SK-N-SH (cell line): ENCODE results near the gene UBIAD1. TPM values are rescaled to one million over a fixed set of nuclear protein-coding genes. Genes with fewer than 3 reads are reported as not detected.

Source experiments
- CTCF ChIA-PET: fragments of 300-600, 350-600 bp; formaldehyde crosslinking; extraction: SDS; loops from one replicate; lab custom pipeline; 2021; lab: Yijun Ruan, JAX
- POLR2A ChIA-PET: fragments of 350-600 bp; sonication (Branson Sonifier 250); formaldehyde crosslinking; extraction: SDS; loops from one replicate; lab custom pipeline; 2020; ENCODE audit warnings: antibody characterized with exemption, inconsistent platforms; lab: Yijun Ruan, JAX
- DNase-seq: peaks from one replicate; pipeline ENCODE4 v3.0.0; 2012
- H2AFZ ChIP-seq: fragments of 200-600 bp; sonication (generic); 2 replicates; pipeline ENCODE4 v1.8.1; 2016; ENCODE audit warnings: antibody characterized with exemption, mild to moderate bottlenecking, low read depth
- H3F3A ChIP-seq: fragments of 200-600 bp; sonication (generic); replicated peaks from 2 replicates; pipeline ENCODE3; 2016; ENCODE audit warnings: antibody characterized with exemption, mild to moderate bottlenecking; ENCODE audit not compliant: insufficient read depth
- H3K27ac ChIP-seq, 2 experiments: fragments of 200-500 bp in 1 of 2; fragments of 200-600 bp in 1 of 2; sonication (Bioruptor generic) in 1 of 2; sonication (generic), shearing (Covaris generic) in 1 of 2; 2 replicates each; pipeline versions ENCODE4 v1.5.1 to v1.6.1; 2014 to 2016; ENCODE audit warnings: low read depth in 2 of 2, inconsistent platforms in 1 of 2, low read length in 1 of 2, mild to moderate bottlenecking in 1 of 2, mixed read lengths in 1 of 2
- H3K27me3 ChIP-seq: fragments of 200-600 bp; sonication (generic), shearing (Covaris generic); 2 replicates; pipeline ENCODE4 v1.6.1; 2016; ENCODE audit warnings: mixed run types; ENCODE audit not compliant: insufficient read depth
- H3K36me3 ChIP-seq, 2 experiments: fragments of 200-500 bp in 1 of 2; fragments of 200-600 bp in 1 of 2; sonication (Bioruptor generic) in 1 of 2; sonication (generic) in 1 of 2; replicated peaks in 1 of 2; 2 replicates each; pipeline versions ENCODE3 to v1.5.1; 2014 to 2016; ENCODE audit warnings: low read length in 1 of 2, mild to moderate bottlenecking in 1 of 2; ENCODE audit not compliant: insufficient read depth in 2 of 2, control insufficient read depth in 1 of 2
- H3K4me1 ChIP-seq, 2 experiments: fragments of 200-500 bp in 1 of 2; fragments of 200-600 bp in 1 of 2; sonication (Bioruptor generic) in 1 of 2; sonication (generic), shearing (Covaris generic) in 1 of 2; 2 replicates each; pipeline versions ENCODE4 v1.5.1 to v1.6.1; 2014 to 2016; ENCODE audit warnings: low read depth in 1 of 2, low read length in 1 of 2, mixed run types in 1 of 2; ENCODE audit not compliant: insufficient read depth in 2 of 2, control insufficient read depth in 1 of 2
- H3K4me2 ChIP-seq: fragments of 200-600 bp; sonication (generic), shearing (Covaris generic); 2 replicates; pipeline ENCODE4 v1.6.1; 2017; ENCODE audit warnings: mixed run types
- H3K4me3 ChIP-seq, 2 experiments: fragments of 200-500 bp in 1 of 2; fragments of 200-600 bp in 1 of 2; sonication (Bioruptor generic) in 1 of 2; sonication (generic), shearing (Covaris generic) in 1 of 2; 2 replicates each; pipeline versions ENCODE4 v1.5.1 to v1.8.1; 2014 to 2016; ENCODE audit warnings: low read depth in 2 of 2, inconsistent platforms in 1 of 2, low read length in 1 of 2, mild to moderate bottlenecking in 1 of 2, mixed read lengths in 1 of 2, moderate library complexity in 1 of 2
- H3K79me2 ChIP-seq: fragments of 200-600 bp; sonication (generic); 2 replicates; pipeline ENCODE4 v1.8.1; 2017; ENCODE audit warnings: mild to moderate bottlenecking; ENCODE audit not compliant: insufficient read depth
- H3K9ac ChIP-seq: fragments of 200-600 bp; sonication (generic); 2 replicates; pipeline ENCODE4 v1.6.1; 2017; ENCODE audit warnings: mixed run types
- H3K9me2 ChIP-seq: fragments of 200-600 bp; sonication (generic); 2 replicates; pipeline ENCODE4 v1.6.1; 2017; ENCODE audit warnings: mixed run types
- H3K9me3 ChIP-seq: fragments of 200-600 bp; sonication (generic); 2 replicates; pipeline ENCODE4 v1.6.1; 2017; ENCODE audit warnings: mixed run types, mild to moderate bottlenecking, moderate library complexity
- H4K20me1 ChIP-seq: fragments of 200-600 bp; sonication (generic); 2 replicates; pipeline ENCODE4 v1.6.1; 2017; ENCODE audit warnings: mild to moderate bottlenecking, mixed run types; ENCODE audit not compliant: insufficient read depth
- CHD2 ChIP-seq: fragments of 150-350 bp; IDR thresholded peaks from 2 replicates; pipeline ENCODE4 v1.6.1; 2018; ENCODE audit warnings: low read length; ENCODE audit not compliant: partially characterized antibody
- EP300 ChIP-seq, 2 experiments: IDR thresholded peaks; 2 replicates each; pipeline versions ENCODE4 v1.4.0 to v1.6.1; 2012; ENCODE audit warnings: borderline replicate concordance in 1 of 2, low read depth in 1 of 2, low read length in 1 of 2
- FOSL2 ChIP-seq: IDR thresholded peaks from 2 replicates; pipeline ENCODE4 v1.4.0; 2012; ENCODE audit warnings: low read depth, mild to moderate bottlenecking, moderate library complexity, borderline replicate concordance
- FOXJ3 ChIP-seq: sonication (generic); formaldehyde crosslinking; IDR thresholded peaks from 2 replicates; pipeline ENCODE4 v1.5.1; 2020; ENCODE audit warnings: mild to moderate bottlenecking, missing genetic modification reagents
- GATA2 ChIP-seq: sonication (generic); formaldehyde crosslinking; IDR thresholded peaks from 2 replicates; pipeline ENCODE4 v1.5.0; 2020; ENCODE audit warnings: mild to moderate bottlenecking, missing genetic modification reagents
- JUND ChIP-seq: IDR thresholded peaks from 2 replicates; pipeline ENCODE4 v1.4.0; 2012
- MEF2A ChIP-seq: IDR thresholded peaks from 2 replicates; pipeline ENCODE4 v1.4.0; 2012; ENCODE audit warnings: low read depth, borderline replicate concordance
- NFIC ChIP-seq: IDR thresholded peaks from 2 replicates; pipeline ENCODE4 v1.4.0; 2012; ENCODE audit warnings: borderline replicate concordance
- RCOR1 ChIP-seq: fragments of 150-350 bp; IDR thresholded peaks from 2 replicates; pipeline ENCODE4 v1.6.1; 2017; ENCODE audit warnings: antibody characterized with exemption, low read length
- RFX5 ChIP-seq: IDR thresholded peaks from 2 replicates; pipeline ENCODE4 v1.6.1; 2012; ENCODE audit warnings: mild to moderate bottlenecking, improper control_type of control experiment, low read length
- TEAD4 ChIP-seq: IDR thresholded peaks from 2 replicates; pipeline ENCODE4 v1.4.0; 2012; ENCODE audit warnings: mild to moderate bottlenecking, borderline replicate concordance; ENCODE audit not compliant: insufficient read depth
- WGBS: methylation state at CpG from one replicate; pipeline ENCODE4 v1.1.6; 2017; ENCODE audit warnings: low lambda C conversion rate; 5-methylcytosine and 5-hydroxymethylcytosine counted together
- polyA plus RNA-seq, 3 experiments: library from polyadenylated mRNA; depleted of rRNA; stranded (reverse); fragments of >200 nt; gene quantifications; 2 replicates each; pipeline ENCODE4 v1.2.3, GENCODE V29; 2012
- TF ChIP-seq, protein P1 (sequence below): fragments of 150-350 bp; IDR thresholded peaks from 2 replicates; pipeline ENCODE4 v1.6.1; 2017; ENCODE audit warnings: antibody characterized with exemption, low read length, low read depth, borderline replicate concordance
- TF ChIP-seq, protein P2 (sequence below): IDR thresholded peaks from 2 replicates; pipeline ENCODE4 v1.4.0; 2012; ENCODE audit warnings: low read depth, borderline replicate concordance
- TF ChIP-seq, protein P3 (sequence below): IDR thresholded peaks from 2 replicates; pipeline ENCODE4; 2012
- TF ChIP-seq, protein P4 (sequence below): fragments of 150-350 bp; IDR thresholded peaks from 2 replicates; pipeline ENCODE4 v1.6.1; 2016; ENCODE audit warnings: mild to moderate bottlenecking, low read depth, low read length
- TF ChIP-seq, protein P5 (sequence below): IDR thresholded peaks from 2 replicates; pipeline ENCODE4 v1.6.1; 2012; ENCODE audit warnings: mild to moderate bottlenecking, low read depth, low read length, moderate library complexity

Gene UBIAD1
- polyA plus RNA-seq, 1 of the 3 experiments (the other 2 are of a cell fraction) = 13.7 TPM

DNA sequence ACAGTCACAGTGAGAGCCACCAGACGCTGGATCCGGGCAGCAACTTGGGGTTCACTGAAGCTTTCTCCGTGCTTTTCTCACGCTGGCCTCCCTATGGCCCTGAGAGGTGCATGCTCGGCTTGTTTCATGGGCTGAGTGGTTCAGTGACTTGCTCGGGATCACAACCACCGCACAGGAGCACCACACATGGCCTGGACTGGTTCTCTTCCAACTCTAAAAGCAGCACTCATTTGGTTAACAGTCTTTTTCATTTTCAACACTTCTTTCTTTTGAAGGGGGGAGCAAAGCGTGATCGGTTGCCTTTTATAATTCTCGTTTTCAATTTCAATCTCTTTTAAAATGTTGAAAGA, 26.2 kb downstream of the UBIAD1 start:
- no peaks in the 10 kb centered on the region for H3K9me2 ChIP-seq
- no peak for TF ChIP-seq FOSL2
- TF ChIP-seq RFX5 = no peak
- TF ChIP-seq MEF2A = no peak
- no peak for TF ChIP-seq RCOR1
- TF ChIP-seq, protein P1, sequence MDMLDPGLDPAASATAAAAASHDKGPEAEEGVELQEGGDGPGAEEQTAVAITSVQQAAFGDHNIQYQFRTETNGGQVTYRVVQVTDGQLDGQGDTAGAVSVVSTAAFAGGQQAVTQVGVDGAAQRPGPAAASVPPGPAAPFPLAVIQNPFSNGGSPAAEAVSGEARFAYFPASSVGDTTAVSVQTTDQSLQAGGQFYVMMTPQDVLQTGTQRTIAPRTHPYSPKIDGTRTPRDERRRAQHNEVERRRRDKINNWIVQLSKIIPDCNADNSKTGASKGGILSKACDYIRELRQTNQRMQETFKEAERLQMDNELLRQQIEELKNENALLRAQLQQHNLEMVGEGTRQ = no peak
- TF ChIP-seq, protein P2, sequence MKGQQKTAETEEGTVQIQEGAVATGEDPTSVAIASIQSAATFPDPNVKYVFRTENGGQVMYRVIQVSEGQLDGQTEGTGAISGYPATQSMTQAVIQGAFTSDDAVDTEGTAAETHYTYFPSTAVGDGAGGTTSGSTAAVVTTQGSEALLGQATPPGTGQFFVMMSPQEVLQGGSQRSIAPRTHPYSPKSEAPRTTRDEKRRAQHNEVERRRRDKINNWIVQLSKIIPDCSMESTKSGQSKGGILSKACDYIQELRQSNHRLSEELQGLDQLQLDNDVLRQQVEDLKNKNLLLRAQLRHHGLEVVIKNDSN = no peak
- H4K20me1 ChIP-seq = no peaks in the 10 kb centered on the region
- no peak overlapping the region for H3K4me3 ChIP-seq
- no peaks in the 10 kb centered on the region for H3F3A ChIP-seq
- no peak for DNase-seq
- H3K27ac ChIP-seq = peak overlapping the region in 1 of 2 experiments; percentile 29; a peak in 2 of 4 replicates
- no peaks in the 10 kb centered on the region for H3K79me2 ChIP-seq
- H3K9me3 ChIP-seq = no peaks in the 10 kb centered on the region
- WGBS = 84% methylated on average over 10 of the region's 10 CpGs
- H3K9ac ChIP-seq = no peak overlapping the region
- CTCF ChIA-PET = no interaction called here
- no peaks in the 10 kb centered on the region for H3K36me3 ChIP-seq
- POLR2A ChIA-PET = no interaction called here
- H3K27me3 ChIP-seq = no peaks in the 10 kb centered on the region
- no peak overlapping the region for H3K4me2 ChIP-seq
- peaks cover 0 to 20% of the 10 kb centered on the region in 2 experiments; a peak in 2 of 4 replicates for H3K4me1 ChIP-seq
- no peak overlapping the region for H2AFZ ChIP-seq

DNA sequence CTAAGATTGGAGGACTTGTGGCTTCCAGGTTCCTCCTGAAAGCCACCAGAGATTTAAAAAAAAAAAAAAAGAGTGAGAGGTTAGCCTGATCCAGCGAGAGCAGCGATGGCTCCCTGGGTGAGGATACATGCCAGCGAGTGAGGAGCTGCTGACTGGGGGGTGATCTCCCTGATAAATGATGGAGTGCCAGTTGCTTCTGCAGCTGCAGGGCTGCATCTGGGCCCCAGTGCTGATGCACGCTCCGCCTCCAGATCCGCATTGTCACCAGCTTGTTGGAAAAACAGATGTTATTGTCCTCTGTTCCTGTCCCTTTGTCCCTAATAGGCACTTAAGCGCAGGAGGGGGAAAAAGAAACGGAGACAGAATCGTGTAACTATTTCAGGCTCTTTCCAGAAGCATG, 28.6 kb downstream of the UBIAD1 start:
- H3K4me1 ChIP-seq = peaks cover 0 to 20% of the 10 kb centered on the region in 2 experiments; a peak in 2 of 4 replicates
- H3K4me3 ChIP-seq = no peak overlapping the region
- no peaks in the 10 kb centered on the region for H3K9me3 ChIP-seq
- H2AFZ ChIP-seq = no peak overlapping the region
- H3K9ac ChIP-seq = no peak overlapping the region
- H3K79me2 ChIP-seq = no peaks in the 10 kb centered on the region
- 25% methylated on average over 6 of the region's 9 CpGs for WGBS
- peak overlapping the region in 1 of 2 experiments; percentile 90; a peak in 2 of 4 replicates for H3K27ac ChIP-seq
- ChIA-PET POLR2A (interaction anchor here (0.6 to 1.7 kb wide), 7 partner anchors 9 to 435 kb away, joined by 3 to 14 read pairs (median 3); partner anchors contain the start of genes DISP3 and MTOR), CTCF (interaction anchor here (0.8 to 3.7 kb wide), 9 partner anchors 9 to 344 kb away, joined by 3 to 14 read pairs (median 4); partner anchors contain the start of gene DISP3)
- no peaks in the 10 kb centered on the region for H4K20me1 ChIP-seq
- no peaks in the 10 kb centered on the region for H3F3A ChIP-seq
- H3K36me3 ChIP-seq = no peaks in the 10 kb centered on the region
- no peaks in the 10 kb centered on the region for H3K27me3 ChIP-seq
- no peaks in the 10 kb centered on the region for H3K9me2 ChIP-seq
- DNase-seq = peak; percentile 91
- H3K4me2 ChIP-seq = no peak overlapping the region
- TF ChIP-seq, protein P3, sequence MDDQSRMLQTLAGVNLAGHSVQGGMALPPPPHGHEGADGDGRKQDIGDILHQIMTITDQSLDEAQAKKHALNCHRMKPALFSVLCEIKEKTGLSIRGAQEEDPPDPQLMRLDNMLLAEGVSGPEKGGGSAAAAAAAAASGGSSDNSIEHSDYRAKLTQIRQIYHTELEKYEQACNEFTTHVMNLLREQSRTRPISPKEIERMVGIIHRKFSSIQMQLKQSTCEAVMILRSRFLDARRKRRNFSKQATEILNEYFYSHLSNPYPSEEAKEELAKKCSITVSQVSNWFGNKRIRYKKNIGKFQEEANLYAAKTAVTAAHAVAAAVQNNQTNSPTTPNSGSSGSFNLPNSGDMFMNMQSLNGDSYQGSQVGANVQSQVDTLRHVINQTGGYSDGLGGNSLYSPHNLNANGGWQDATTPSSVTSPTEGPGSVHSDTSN = no peak
- TF ChIP-seq, protein P4, sequence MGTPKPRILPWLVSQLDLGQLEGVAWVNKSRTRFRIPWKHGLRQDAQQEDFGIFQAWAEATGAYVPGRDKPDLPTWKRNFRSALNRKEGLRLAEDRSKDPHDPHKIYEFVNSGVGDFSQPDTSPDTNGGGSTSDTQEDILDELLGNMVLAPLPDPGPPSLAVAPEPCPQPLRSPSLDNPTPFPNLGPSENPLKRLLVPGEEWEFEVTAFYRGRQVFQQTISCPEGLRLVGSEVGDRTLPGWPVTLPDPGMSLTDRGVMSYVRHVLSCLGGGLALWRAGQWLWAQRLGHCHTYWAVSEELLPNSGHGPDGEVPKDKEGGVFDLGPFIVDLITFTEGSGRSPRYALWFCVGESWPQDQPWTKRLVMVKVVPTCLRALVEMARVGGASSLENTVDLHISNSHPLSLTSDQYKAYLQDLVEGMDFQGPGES = no peak
- no peak for TF ChIP-seq TEAD4
- TF ChIP-seq, protein P1 = no peak
- TF ChIP-seq FOXJ3 (CRISPR knock-in tag) = peak; percentile 64; the same call in 1 of the 2 replicates
- peak in 1 of 2 experiments; percentile 82; a peak in 2 of 4 replicates for TF ChIP-seq EP300 (IDR thresholded peaks at IDR 0.05; ENCODE audit: borderline replicate concordance in 1 of 2, low read depth in 1 of 2, low read length in 1 of 2)
- no peak for TF ChIP-seq NFIC
- TF ChIP-seq GATA2 (CRISPR knock-in tag) = peak; percentile 84
- peak; percentile 86 for TF ChIP-seq CHD2
- no peak for TF ChIP-seq JUND
- TF ChIP-seq, protein P5, sequence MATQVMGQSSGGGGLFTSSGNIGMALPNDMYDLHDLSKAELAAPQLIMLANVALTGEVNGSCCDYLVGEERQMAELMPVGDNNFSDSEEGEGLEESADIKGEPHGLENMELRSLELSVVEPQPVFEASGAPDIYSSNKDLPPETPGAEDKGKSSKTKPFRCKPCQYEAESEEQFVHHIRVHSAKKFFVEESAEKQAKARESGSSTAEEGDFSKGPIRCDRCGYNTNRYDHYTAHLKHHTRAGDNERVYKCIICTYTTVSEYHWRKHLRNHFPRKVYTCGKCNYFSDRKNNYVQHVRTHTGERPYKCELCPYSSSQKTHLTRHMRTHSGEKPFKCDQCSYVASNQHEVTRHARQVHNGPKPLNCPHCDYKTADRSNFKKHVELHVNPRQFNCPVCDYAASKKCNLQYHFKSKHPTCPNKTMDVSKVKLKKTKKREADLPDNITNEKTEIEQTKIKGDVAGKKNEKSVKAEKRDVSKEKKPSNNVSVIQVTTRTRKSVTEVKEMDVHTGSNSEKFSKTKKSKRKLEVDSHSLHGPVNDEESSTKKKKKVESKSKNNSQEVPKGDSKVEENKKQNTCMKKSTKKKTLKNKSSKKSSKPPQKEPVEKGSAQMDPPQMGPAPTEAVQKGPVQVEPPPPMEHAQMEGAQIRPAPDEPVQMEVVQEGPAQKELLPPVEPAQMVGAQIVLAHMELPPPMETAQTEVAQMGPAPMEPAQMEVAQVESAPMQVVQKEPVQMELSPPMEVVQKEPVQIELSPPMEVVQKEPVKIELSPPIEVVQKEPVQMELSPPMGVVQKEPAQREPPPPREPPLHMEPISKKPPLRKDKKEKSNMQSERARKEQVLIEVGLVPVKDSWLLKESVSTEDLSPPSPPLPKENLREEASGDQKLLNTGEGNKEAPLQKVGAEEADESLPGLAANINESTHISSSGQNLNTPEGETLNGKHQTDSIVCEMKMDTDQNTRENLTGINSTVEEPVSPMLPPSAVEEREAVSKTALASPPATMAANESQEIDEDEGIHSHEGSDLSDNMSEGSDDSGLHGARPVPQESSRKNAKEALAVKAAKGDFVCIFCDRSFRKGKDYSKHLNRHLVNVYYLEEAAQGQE = no peak
- peak; percentile 87 for TF ChIP-seq RCOR1
